Measurements from ENCODE around the gene NR2C1. TPM values are rescaled to one million over a fixed set of nuclear protein-coding genes. Genes with fewer than 3 reads are reported as not detected.
"Not testable (repeated sequence)": the region's sequence is repeated elsewhere in the genome, so short reads cannot be mapped to it uniquely, and the experiment has no call there.

NR2C1 gene
- polyA plus RNA-seq (ENCODE audit: insufficient read length) = 36.4 TPM

GRCh38 chr12:95072900-95073697 is at the start of gene NR2C1:
Gene NR2C1, minus strand, starts transcription at chr12:95073618. Its CDS starts 6,234 bp downstream, at chr12:95067384.
- DNase-seq = peak; percentile 94

DNA sequence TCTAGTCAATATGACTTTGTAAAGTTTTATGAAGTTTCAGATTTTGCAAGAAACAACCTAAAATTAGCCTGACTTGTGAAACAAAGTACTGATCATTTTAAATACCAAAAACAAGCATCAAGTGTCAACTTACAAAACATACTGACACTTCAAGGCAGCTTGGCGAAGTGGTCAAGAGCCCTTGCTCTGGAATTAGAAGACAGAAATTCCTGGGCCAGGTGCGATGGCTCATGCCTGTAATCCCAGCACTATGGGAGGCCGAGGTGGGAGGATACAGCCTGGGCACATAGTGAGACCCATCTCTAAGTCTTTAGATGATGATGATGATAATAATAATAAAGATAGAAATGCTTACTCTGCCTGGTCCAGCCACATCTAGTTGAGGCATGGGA is 45.4 kb upstream of the NR2C1 start:
- no peak for DNase-seq

GRCh38 chr12:95118138-95118787 is 44.8 kb upstream of the NR2C1 start:
- DNase-seq = no peak

DNA sequence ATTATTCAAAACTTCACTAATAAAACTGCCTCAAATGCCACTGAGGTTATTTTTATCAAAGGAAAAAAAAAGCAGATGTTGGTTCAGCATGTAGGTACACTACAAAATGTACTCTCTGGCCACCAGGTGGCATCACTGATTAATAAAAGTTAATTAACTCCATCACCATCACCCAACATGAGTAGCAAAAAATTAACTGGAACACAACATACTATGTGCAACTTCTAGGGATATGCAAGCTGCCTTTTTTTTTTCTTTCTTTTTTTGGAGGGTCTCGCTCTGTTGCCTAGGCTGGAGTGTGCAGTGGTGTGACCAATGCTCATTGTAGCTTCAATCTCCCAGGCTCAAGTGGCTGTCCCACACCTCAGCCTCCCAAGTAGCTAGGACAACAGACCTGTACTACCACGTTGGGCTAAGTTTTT is 43.8 kb upstream of the NR2C1 start:
- DNase-seq = peak; percentile 60

DNA sequence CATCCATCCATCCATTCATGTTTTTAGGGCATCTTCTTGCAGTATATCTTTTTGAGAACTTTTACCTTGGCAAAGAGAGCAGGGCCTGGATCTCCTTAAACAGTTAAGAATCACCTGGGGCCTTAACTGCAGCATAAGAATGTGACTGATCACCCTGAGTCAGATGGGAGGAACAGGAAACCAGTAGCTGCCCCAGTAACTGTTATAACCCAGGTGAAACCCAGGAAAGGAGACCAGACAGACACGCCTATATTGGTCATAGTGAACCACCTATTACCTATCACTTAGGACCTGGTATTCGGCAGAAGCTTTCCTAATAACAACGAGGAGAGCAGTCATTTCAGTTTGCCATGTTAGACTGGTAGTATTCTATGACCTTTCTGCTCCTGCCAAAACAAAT is 43.4 kb upstream of the NR2C1 start:
- DNase-seq = no peak

DNA sequence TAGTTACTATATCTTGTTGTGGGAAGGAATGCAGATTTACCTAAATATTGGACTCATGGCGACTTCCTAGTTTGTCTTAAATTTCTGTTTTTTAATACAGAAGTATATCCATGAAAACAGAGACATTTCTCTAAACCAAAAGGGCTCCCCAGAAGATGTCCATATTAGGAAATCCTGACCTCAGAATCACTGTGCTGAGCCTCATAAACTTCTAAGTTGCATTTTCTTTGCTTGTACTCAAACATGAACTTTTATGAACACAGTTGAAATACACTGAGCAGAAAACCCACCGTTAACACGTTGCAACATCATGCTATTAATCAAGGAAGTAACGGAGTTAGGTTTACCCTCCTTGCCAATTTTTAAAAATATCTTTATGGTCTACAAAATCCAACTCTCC is 42.9 kb upstream of the NR2C1 start:
- DNase-seq = no peak

GRCh38 chr12:95115641-95116040 is 42.2 kb upstream of the NR2C1 start:
- DNase-seq = no peak

GRCh38 chr12:95114766-95115405 is 41.5 kb upstream of the NR2C1 start:
- DNase-seq = no peak

GRCh38 chr12:95107362-95107761 is 33.9 kb upstream of the NR2C1 start:
- no peak for DNase-seq

GRCh38 chr12:95105540-95105939 is 32.1 kb upstream of the NR2C1 start:
- DNase-seq = no peak

- no peak for DNase-seq
These were observed 31.6 kb upstream of the NR2C1 start for GRCh38 chr12:95104919-95105452.

GRCh38 chr12:95102916-95103671 is 29.7 kb upstream of the NR2C1 start:
- DNase-seq = no peak

DNA sequence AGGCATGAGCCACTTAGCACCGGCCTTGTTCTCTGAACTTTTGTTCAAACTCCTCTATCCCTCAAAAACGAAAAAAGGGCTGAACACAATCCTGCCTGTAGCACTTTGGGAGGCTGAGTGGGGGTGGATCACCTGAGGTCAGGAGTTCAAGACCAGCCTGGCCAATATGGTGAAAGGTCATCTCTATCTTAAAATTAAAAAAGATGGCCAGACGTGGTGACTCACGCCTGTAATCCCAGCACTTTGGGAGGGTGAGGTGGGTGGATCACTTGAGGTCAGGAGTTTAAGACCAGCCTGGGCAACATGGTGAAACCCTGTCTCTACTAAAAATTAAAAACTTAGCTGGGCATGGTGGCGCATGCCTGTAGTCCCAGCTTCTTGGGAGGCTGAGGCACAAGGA is 28.5 kb upstream of the NR2C1 start:
- DNase-seq = not testable (repeated sequence)

DNA sequence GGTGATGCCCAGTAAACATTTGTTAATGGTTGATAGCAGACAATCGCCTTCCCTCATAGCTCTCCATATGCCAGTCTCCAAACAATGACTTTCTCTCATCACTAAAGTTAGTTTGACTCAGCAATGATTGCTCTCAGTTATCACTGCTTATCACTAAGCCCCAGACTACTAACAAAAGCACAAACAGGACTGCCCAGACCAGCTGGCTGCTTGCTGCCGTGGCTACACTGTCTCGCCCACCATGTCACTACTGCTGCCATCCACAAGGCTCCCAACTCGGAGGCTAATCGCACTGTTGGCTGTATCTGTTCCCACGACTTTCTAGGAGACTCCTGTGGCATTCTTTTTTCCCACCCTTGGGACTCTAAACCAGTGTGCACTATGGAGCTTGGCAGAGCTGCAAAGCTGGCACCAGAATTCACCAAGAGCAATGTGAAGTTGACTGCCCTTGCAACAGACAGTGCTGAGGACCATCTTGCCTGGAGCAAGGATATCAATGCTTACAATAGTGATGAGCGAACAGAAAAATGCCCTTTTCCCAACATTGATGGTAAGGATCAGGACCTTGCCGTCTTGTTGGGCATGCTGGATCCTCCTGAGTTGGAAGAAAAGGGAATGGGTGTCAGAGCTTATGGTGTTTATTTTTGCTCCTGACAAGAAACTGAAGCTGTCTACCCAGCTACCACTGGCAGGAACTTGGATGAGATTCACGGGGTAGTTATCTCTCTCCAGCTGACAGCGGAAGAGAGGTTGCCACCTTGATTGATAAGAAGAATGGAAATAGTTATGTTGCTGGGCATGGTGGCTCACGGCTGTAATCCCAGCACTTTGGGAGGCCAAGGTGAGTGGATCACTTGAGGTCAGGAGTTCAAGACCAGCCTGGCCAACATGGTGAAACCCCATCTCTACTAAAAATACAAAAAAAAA is 27.1 kb upstream of the NR2C1 start:
- DNase-seq = no peak

- no peak for DNase-seq
These were observed 25.9 kb upstream of the NR2C1 start for GRCh38 chr12:95099270-95099790.

- no peak for DNase-seq
These were observed 23.4 kb upstream of the NR2C1 start for GRCh38 chr12:95096852-95097251.

- no peak for DNase-seq
These were observed 23.0 kb upstream of the NR2C1 start for GRCh38 chr12:95096378-95096777.

DNA sequence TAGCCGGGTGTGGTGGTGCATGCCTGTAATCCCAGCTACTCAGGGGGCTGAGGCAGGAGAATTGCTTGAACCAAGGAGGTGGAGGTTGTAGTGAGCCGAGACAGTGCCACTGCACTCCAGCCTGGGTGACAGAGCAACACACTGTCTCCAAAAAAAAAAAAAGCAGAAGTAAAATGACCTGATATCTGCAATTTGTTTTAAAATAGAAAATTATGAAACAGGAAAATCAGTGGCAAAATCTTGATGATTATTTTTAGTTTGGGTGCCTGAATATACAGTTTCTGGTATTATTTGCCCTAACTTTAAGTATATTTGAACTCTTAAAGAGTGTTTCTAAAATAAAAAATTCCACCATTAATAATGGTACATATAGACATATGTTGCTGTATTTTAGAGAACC is 22.4 kb upstream of the NR2C1 start:
- not testable (repeated sequence) for DNase-seq

DNA sequence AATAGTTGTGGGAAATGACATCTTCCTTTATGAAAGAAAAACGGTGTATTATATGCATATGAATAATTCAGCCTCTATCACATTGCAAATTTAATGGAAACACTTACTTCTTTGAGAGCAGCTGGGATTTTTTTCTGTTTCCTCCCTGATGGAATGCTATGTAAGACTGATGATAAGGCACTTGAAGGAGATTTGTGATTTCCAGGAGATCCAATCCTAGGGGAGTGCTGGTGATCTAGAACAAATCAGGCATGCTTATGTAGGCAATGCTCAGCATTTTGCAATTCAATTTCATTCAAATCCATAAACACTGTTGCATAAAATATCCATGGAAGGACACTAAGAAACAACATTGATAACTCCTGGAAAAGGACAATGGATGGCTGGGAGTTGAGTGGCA is 16.0 kb upstream of the NR2C1 start:
- DNase-seq = no peak

- no peak for DNase-seq
These were observed 15.0 kb upstream of the NR2C1 start for GRCh38 chr12:95088379-95088778.

DNA sequence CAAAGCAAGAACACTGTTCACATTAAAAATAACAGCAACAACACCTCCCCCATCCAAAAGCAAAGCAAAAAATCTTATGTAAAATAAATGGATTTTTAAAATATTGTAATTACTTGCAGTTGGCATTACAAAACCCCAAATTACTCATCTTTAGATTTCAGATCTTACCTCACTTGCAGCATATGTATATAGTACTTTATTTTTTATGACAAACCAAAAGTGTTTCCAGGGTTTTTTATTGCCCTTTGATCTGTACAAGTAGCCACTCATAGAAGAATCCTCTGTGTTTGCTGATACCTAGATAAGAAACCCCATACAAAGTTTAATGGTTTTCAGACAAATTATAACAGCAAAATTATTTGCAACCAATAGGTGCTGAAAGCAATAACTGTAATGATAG is 12.2 kb upstream of the NR2C1 start:
- DNase-seq = no peak
